GM08714 (cell line): ENCODE data around the gene RAPGEF4.
"Not testable (repeated sequence)": the region's sequence is repeated elsewhere in the genome, so short reads cannot be mapped to it uniquely, and the experiment has no call there.

ENCODE experiments used
- H3K4me3 ChIP-seq: fragments of 200-500 bp; sonication (Bioruptor generic); 2 replicates; pipeline ENCODE4 v1.5.1; 2014; ENCODE audit warnings: mild to moderate bottlenecking, low read length, inconsistent platforms
- ZNF274 ChIP-seq: IDR thresholded peaks from 2 replicates; pipeline ENCODE4 v1.6.1; 2012; ENCODE audit warnings: mild to moderate bottlenecking, low read depth, low read length

The RAPGEF4 gene

GRCh38 chr2:172742931-172743540 is 7.4 kb downstream of the RAPGEF4 start:
- no peak for TF ChIP-seq ZNF274
- H3K4me3 ChIP-seq = no peak overlapping the region

GRCh38 chr2:172743898-172744297 is 8.3 kb downstream of the RAPGEF4 start:
- TF ChIP-seq ZNF274 = no peak
- no peak overlapping the region for H3K4me3 ChIP-seq

- TF ChIP-seq ZNF274 = no peak
- no peak overlapping the region for H3K4me3 ChIP-seq
Measured at GRCh38 chr2:172745636-172746035, 10.0 kb downstream of the RAPGEF4 start.

- H3K4me3 ChIP-seq = not testable (repeated sequence)
Measured at GRCh38 chr2:172748543-172748942, 12.9 kb downstream of the RAPGEF4 start.

GRCh38 chr2:172749388-172749787 is 13.7 kb downstream of the RAPGEF4 start:
- TF ChIP-seq ZNF274 = no peak
- no peak overlapping the region for H3K4me3 ChIP-seq

- H3K4me3 ChIP-seq = no peak overlapping the region
- no peak for TF ChIP-seq ZNF274
Measured at GRCh38 chr2:172751564-172751963, 15.9 kb downstream of the RAPGEF4 start.

- no peak overlapping the region for H3K4me3 ChIP-seq
- no peak for TF ChIP-seq ZNF274
Measured at GRCh38 chr2:172753610-172754009, 18.0 kb downstream of the RAPGEF4 start.

GRCh38 chr2:172759441-172759840 is 23.8 kb downstream of the RAPGEF4 start:
- no peak for TF ChIP-seq ZNF274
- no peak overlapping the region for H3K4me3 ChIP-seq

- H3K4me3 ChIP-seq = no peak overlapping the region
- TF ChIP-seq ZNF274 = no peak
Measured at GRCh38 chr2:172761306-172761705, 25.7 kb downstream of the RAPGEF4 start.

GRCh38 chr2:172762574-172762973 is 26.9 kb downstream of the RAPGEF4 start:
- H3K4me3 ChIP-seq = no peak overlapping the region
- TF ChIP-seq ZNF274 = no peak

GRCh38 chr2:172763079-172763478 is 27.4 kb downstream of the RAPGEF4 start:
- H3K4me3 ChIP-seq = no peak overlapping the region
- TF ChIP-seq ZNF274 = no peak

GRCh38 chr2:172765662-172766061 is 30.0 kb downstream of the RAPGEF4 start:
- TF ChIP-seq ZNF274 = no peak
- no peak overlapping the region for H3K4me3 ChIP-seq

GRCh38 chr2:172768401-172768800 is 32.8 kb downstream of the RAPGEF4 start:
- H3K4me3 ChIP-seq = no peak overlapping the region
- no peak for TF ChIP-seq ZNF274

- H3K4me3 ChIP-seq = no peak overlapping the region
- no peak for TF ChIP-seq ZNF274
Measured at GRCh38 chr2:172769879-172770278, 34.2 kb downstream of the RAPGEF4 start.

GRCh38 chr2:172770887-172771286 is 35.2 kb downstream of the RAPGEF4 start:
- no peak overlapping the region for H3K4me3 ChIP-seq
- TF ChIP-seq ZNF274 = no peak

- TF ChIP-seq ZNF274 = no peak
- no peak overlapping the region for H3K4me3 ChIP-seq
Measured at GRCh38 chr2:172772633-172773032, 37.0 kb downstream of the RAPGEF4 start.

GRCh38 chr2:172774302-172774701 is 38.7 kb downstream of the RAPGEF4 start:
- no peak for TF ChIP-seq ZNF274
- H3K4me3 ChIP-seq = no peak overlapping the region
